HepG2 (cell line): Measurements from ENCODE around the gene TAT. TPM values are rescaled to one million over a fixed set of nuclear protein-coding genes. Genes with fewer than 3 reads are reported as not detected.

Experiments
- CTCF ChIP-seq: sonication (generic); formaldehyde crosslinking; IDR thresholded peaks from 2 replicates; pipeline ENCODE4 v1.5.0; 2020; ENCODE audit warnings: mild to moderate bottlenecking, missing genetic modification reagents, moderate library complexity
- ELF3 ChIP-seq: IDR thresholded peaks from 2 replicates; pipeline ENCODE4 v1.6.1; 2016; ENCODE audit warnings: missing genetic modification reagents, missing compliant biosample characterization
- GATAD1 ChIP-seq: IDR thresholded peaks from 2 replicates; pipeline ENCODE4 v1.6.1; 2016; ENCODE audit warnings: missing genetic modification reagents, missing compliant biosample characterization
- GATAD2A ChIP-seq: IDR thresholded peaks from 2 replicates; pipeline ENCODE4 v1.6.1; 2016
- IRF2 ChIP-seq: IDR thresholded peaks from 2 replicates; pipeline ENCODE4 v1.6.1; 2018; ENCODE audit warnings: missing genetic modification reagents, missing compliant biosample characterization
- MAFK ChIP-seq, 2 experiments: IDR thresholded peaks in 1 of 2; conservative IDR thresholded peaks in 1 of 2; 2 replicates each; pipeline ENCODE4 v1.6.1; 2011; ENCODE audit warnings: improper control_type of control experiment in 2 of 2, low read length in 2 of 2
- MTA1 ChIP-seq: sonication (generic); formaldehyde crosslinking; IDR thresholded peaks from 2 replicates; pipeline ENCODE4 v1.4.0; 2020; ENCODE audit warnings: missing genetic modification reagents, mild to moderate bottlenecking, borderline replicate concordance
- NFE2 ChIP-seq: sonication (generic); formaldehyde crosslinking; IDR thresholded peaks from 2 replicates; pipeline ENCODE4 v1.4.0; 2020; ENCODE audit warnings: missing genetic modification reagents
- NFE2L2 ChIP-seq: fragments of 150-350 bp; IDR thresholded peaks from 2 replicates; pipeline ENCODE4 v1.6.1; 2014; ENCODE audit warnings: low read length
- PAXIP1 ChIP-seq: sonication (generic); formaldehyde crosslinking; conservative IDR thresholded peaks from 2 replicates; pipeline ENCODE4 v1.4.0; 2020; ENCODE audit warnings: mild to moderate bottlenecking, missing genetic modification reagents, moderate library complexity
- PLSCR1 ChIP-seq: sonication (generic); formaldehyde crosslinking; IDR thresholded peaks from 2 replicates; pipeline ENCODE4 v1.5.0; 2020; ENCODE audit warnings: missing genetic modification reagents, mild to moderate bottlenecking, borderline replicate concordance
- SAFB2 ChIP-seq: sonication (generic); formaldehyde crosslinking; IDR thresholded peaks from 2 replicates; pipeline ENCODE4 v1.5.1; 2020; ENCODE audit warnings: missing genetic modification reagents, low read depth, mild to moderate bottlenecking, borderline replicate concordance
- SMC3 ChIP-seq: IDR thresholded peaks from 2 replicates; pipeline ENCODE4 v1.6.1; 2011; ENCODE audit warnings: low read length, improper control_type of control experiment
- TRIM22 ChIP-seq: fragments of 450-650 bp; IDR thresholded peaks from 2 replicates; pipeline ENCODE4 v1.6.1; 2017
- ZNF281 ChIP-seq: sonication (generic); formaldehyde crosslinking; IDR thresholded peaks from 2 replicates; pipeline ENCODE4 v1.4.0; 2020; ENCODE audit warnings: missing genetic modification reagents, borderline replicate concordance
- ZNF563 ChIP-seq: sonication (generic); formaldehyde crosslinking; IDR thresholded peaks from 2 replicates; pipeline ENCODE4 v1.8.0; 2022; ENCODE audit warnings: mild to moderate bottlenecking, moderate library complexity, missing genetic modification reagents
- ZNF589 ChIP-seq: sonication (generic); formaldehyde crosslinking; conservative IDR thresholded peaks from 2 replicates; pipeline ENCODE4 v1.8.0; 2022; ENCODE audit warnings: mild to moderate bottlenecking, moderate library complexity, missing genetic modification reagents
- ZNF644 ChIP-seq: IDR thresholded peaks from 2 replicates; pipeline ENCODE4 v1.6.1; 2016; ENCODE audit warnings: low read depth
- ZNF672 ChIP-seq: sonication (generic); formaldehyde crosslinking; IDR thresholded peaks from 2 replicates; pipeline ENCODE4 v1.8.1; 2022; ENCODE audit warnings: missing genetic modification reagents
- ZNF782 ChIP-seq: sonication (generic); formaldehyde crosslinking; IDR thresholded peaks from 2 replicates; pipeline ENCODE4 v1.4.0; 2020; ENCODE audit warnings: missing genetic modification reagents, mild to moderate bottlenecking, borderline replicate concordance
- polyA plus RNA-seq, 8 experiments: library from polyadenylated mRNA; depleted of rRNA in 3 of 8; stranded (reverse) in 7 of 8; unstranded in 1 of 8; fragments of >200 nt; fragmentation: Illumina TruSeq in 4 of 8; extraction: Trizol in 4 of 8; gene quantifications; 2 replicates each; pipeline versions ENCODE4 v1.2.1 to v1.2.3, GENCODE V29; 2011 to 2016; ENCODE audit warnings: low read depth in 4 of 8, missing spikeins in 1 of 8, mixed read lengths in 1 of 8; ENCODE audit not compliant: insufficient read depth in 1 of 8
- total RNA-seq, 5 experiments: library from RNA; depleted of rRNA; stranded (reverse); fragments of >200 nt; fragmentation: Illumina TruSeq; extraction: Trizol; gene quantifications; 2 replicates each; pipeline ENCODE4 v1.2.3, GENCODE V29; 2016; ENCODE audit warnings: low read depth in 1 of 5

TAT gene
- total and polyA plus RNA-seq, 2 of the 13 experiments (the other 11 are each of a cell fraction or from before 2014, with no cell fraction given) = 1.6 to 5.8 TPM

- no peak for TF ChIP-seq ZNF672 (CRISPR knock-in tag)
- TF ChIP-seq GATAD2A (CRISPR knock-in tag) = peak; percentile 31; the same call in 1 of the 2 replicates
- TF ChIP-seq IRF2 (CRISPR knock-in tag) = no peak
- TF ChIP-seq NFE2L2 = no peak
- no peak for TF ChIP-seq PLSCR1
- no peak for TF ChIP-seq MAFK (conservative IDR thresholded peaks at IDR 0.05 in 1 of 2, IDR thresholded peaks at IDR 0.05 in 1 of 2; ENCODE audit: low read length in 2 of 2)
- TF ChIP-seq MTA1 (CRISPR knock-in tag) = no peak
- peak; percentile 65 for TF ChIP-seq SMC3
- TF ChIP-seq CTCF (CRISPR knock-in tag) = peak; percentile 84
- TF ChIP-seq PAXIP1 (CRISPR knock-in tag) = peak; percentile 29; the same call in 1 of the 2 replicates
- TF ChIP-seq SAFB2 (CRISPR knock-in tag) = no peak
- TF ChIP-seq ELF3 = 0 out of 2 replicates have a peak, but pooled peaks have one; percentile 36
- no peak for TF ChIP-seq ZNF281 (CRISPR knock-in tag)
- TF ChIP-seq ZNF782 = no peak
- no peak for TF ChIP-seq TRIM22
- TF ChIP-seq NFE2 (CRISPR knock-in tag) = no peak
- no peak for TF ChIP-seq ZNF563 (CRISPR knock-in tag)
- TF ChIP-seq GATAD1 (CRISPR knock-in tag) = no peak
- TF ChIP-seq ZNF589 (CRISPR knock-in tag) = no peak
- peak; percentile 59; the same call in 1 of the 2 replicates for TF ChIP-seq ZNF644 (CRISPR knock-in tag)
Observed at GRCh38 chr16:71552698-71553503, 24.0 kb downstream of the TAT start (continued).
